Measurements from ENCODE around the gene NFIB.

The NFIB gene

DNA sequence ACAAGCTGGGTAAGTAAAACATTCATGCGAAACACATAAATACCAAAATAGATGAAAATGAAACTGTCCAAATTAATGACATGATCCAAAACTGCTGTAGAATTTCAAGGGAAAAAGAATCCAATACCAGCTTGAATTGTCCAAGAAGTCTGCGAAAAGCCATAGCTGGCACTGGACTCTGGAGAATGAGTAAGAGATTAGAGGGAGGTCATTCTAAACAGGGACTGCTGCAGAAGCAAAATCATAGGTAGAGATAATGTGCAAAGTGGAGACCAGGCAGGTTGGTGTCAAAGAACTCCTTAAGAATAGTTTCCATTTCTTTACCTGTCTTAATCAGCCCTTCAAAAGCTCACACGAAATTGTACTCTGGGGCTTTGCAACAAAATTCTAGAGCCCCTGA, 162.5 kb downstream of the NFIB start:
- DNase-seq (ENCODE audit: low read depth): no peak

DNA sequence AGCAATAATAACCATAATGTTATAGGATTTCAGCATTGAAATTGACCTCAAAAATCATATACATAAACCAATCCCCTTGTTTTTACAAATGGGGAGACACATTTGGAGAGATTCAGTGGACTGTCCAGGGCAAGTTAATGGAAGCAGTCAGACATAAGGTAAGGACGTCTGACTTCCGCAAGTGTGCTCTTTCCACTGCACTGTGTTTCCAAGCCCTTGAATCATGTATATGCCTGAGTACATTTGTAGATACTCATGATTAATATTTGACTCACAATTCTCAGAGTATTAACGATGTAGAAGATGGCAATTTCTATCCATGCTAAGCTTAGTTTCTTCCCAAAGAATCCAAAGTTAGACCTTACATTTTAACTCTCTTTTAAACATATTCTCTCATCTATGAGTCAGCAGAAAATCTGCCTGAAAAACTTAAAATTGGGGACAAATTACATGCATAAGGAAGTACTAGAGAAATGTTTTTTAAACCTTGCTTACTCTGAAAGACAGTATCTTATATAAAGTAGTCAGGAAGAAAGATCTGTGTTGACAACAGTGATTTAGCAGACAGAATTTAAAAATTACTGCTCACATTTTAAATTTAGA, 165.3 kb downstream of the NFIB start:
- DNase-seq (ENCODE audit: low read depth): no peak

DNA sequence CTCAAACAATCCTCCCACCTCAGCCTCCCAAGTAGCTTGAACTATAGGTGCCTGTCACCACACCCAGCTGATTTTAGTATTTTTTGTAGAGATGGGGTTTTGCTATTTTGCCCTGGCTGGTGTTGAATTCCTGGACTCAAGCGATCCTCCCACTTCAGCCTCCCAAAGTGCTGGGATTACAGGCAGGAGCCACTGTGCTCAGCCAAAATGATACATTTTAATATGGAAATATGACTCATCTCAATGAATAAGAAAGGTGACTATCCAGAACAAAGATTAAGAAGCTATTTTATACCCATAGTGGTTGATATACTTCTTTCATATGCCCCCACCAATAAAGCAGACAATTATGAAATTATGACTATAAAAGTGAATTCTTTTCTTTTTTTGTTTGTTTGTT, 166.2 kb downstream of the NFIB start:
- no peak for DNase-seq (ENCODE audit: low read depth)

DNA sequence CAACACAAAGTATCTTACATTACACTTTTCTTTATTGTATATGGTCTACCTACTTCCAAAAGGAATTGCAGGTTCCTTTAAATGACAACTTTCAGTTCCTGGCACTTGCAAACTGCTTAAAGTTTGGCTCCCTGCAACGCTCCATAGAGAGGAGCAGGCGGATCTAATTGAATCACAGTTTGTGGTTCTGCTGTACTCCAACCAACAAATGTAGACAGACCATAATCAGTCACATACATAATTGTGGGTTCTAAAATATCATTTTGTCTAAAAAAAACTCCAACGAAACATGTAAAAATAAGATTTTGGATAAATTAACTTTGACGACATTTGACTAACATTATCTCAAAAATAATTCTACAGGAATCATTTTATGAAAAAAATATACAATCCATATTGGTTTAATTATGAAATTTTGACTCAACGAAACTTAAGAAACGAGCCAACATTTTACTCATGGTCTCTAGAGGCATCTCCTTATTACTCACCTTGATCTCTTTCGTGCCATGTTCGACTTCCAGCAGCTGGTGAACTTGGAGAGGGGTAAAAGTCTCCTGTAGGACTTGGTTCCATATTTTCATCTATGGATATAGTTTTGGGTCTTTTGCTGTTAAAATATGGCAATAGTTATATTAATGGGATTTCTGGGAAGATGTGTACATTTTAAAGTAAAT, 167.6 kb downstream of the NFIB start:
- no peak for DNase-seq (ENCODE audit: low read depth)

DNA sequence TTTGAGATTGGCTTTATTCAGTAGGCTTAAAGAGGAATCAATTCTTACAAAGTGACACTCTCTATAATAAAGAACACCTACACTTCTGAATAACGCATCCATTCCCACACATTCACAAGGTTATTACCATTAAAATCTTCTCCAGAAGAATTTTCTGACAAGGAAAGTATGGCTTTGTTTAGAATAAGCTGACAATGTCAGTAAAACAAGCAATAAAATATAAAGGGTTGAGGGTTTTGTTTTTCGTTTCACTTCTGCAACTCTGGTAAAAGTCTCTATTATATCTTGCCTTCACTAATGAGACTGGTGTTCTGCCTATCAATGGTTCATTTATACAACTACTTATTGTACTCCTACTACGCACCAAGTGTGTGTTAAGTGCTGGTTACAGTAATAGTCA, 169.7 kb downstream of the NFIB start:
- no peak for DNase-seq (ENCODE audit: low read depth)

DNA sequence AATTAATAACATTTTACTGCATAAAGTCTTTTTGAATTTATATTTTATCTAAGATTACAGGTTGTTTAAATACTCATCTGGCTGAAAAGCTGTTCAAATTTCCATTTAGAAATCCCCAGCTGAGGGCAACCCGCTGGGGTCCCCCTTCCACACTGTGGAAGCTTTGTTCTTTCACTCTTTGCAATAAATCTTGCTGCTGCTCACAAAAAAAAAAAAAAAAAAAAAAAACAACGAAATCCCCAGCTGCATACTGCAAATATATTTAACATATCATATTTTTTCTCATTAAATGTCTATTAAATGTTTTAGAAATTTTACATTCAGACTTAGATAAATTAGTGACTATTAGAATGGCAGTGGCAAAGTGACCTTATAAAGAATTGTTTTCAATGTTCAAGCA, 172.2 kb downstream of the NFIB start:
- no peak for DNase-seq (ENCODE audit: low read depth)

DNA sequence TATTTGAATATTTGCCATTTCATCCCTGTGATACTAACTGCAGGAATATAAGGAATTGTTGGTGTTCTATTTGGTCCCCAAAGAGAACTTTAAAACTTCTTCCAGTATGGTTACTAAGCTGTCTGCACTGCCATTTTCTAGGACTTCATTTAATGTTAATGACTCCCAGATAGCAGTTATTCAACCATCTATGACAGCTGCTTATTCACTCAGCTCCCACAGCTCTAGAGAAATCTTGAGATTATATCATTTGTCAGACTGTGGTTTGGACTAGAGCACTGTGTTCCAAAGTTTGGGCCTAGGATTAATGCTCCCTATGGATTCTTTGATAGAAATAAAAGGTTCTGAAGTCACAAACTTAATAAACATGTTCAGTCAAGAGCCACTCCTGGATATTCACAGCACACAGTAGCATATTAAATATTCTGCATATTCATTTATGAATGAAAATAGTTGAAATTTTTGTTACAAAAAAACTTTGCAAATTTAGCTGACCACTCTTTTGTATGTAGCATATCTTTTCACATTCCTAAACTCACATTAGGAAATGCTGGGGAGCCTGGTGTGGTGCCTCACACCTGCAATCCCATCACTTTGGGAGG, 173.7 kb downstream of the NFIB start:
- no peak for DNase-seq (ENCODE audit: low read depth)

DNA sequence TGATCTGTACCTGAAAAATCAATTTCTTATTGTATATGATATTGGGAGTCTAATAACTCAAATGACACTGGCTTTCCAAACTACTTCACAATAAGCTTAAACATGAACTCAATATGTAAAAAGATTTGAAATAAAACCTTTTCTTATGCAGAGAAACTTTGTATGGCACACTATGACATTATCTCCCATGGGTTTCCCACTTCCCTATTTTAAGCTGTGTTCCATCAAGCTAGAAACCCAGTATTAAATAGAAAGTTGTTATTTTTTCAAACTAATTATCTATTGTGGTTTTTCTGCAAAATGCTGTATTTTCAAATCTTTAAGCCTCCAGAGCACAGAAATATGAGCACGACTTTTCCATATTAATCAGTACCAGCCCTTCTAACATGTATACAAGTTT, 174.7 kb downstream of the NFIB start:
- no peak for DNase-seq (ENCODE audit: low read depth)

DNA sequence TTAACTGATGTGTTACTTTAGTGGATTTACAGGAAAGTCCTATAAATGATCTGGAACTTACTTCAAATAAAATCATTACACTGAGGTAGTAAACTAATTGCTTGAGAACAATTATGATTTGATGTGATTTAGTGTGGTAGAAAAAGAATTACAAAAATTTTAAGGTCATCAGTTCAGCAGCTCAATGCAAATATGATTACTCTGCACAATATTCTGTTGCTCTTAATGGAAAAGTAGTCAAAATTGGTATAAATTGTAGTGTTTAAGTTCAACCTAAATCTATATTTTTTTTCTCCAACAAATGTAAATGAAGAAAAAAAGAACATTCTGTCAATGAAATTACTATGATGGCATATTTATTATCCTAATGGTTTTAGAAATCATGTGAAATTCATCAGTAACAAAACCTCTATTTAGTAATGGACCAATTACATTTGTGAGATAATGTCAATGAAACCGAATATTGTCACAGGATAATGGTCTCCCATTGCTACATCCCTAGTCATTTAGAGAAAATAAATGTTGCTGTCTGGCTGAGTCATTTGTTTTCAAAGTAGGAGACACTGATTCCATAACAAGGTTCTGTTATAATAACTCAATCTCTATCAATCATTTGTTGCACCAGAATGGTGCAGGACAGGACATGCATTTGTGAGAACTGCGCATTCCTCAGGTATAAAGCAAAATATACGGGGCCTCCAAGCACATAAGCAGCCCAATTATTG, 177.1 kb downstream of the NFIB start:
- DNase-seq (ENCODE audit: low read depth): no peak

DNA sequence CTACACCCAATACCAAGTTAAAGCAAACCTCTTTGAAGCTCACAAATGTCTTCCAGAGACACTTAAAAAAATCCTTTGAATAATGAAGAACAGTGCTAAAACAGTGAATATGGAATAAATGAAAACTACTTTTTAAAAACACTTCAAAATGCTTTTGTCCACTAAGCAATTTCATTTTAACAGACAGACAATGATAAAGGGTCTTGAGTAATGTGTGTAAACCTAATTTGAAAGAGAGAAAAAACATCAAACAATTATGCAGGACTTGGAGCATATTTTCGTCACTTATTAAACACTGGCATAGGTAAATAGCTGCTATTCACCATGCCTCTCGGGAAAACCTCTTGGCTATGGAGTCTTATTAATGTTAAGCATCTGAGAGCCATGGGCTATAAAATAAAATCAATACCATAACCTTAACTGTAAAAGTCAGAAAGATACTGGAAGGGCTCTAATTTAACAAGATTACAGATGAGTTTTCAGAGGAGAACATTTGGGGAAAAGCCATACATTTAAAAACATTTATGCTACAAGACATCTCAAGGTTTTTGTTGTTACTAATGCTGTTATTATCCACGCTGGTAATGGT, 177.8 kb downstream of the NFIB start:
- no peak for DNase-seq (ENCODE audit: low read depth)

DNA sequence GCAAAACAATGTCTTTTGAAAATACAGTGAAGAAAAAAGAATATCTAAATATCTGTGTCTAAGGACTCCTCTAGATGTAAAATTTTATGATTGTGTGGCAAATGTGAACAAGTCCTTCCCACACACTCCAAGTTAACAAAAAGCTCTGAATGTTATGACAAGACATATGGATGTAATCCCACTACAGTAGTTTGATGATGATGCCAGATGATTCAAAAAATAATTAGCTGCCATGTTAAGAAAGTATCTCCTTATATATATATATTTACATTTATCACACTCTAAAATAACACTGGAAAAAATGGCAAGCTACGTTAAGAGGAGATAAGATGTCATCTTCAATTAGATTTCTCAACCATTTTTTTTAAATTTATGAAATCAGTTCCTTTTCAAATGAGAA, 178.5 kb downstream of the NFIB start:
- no peak for DNase-seq (ENCODE audit: low read depth)

DNA sequence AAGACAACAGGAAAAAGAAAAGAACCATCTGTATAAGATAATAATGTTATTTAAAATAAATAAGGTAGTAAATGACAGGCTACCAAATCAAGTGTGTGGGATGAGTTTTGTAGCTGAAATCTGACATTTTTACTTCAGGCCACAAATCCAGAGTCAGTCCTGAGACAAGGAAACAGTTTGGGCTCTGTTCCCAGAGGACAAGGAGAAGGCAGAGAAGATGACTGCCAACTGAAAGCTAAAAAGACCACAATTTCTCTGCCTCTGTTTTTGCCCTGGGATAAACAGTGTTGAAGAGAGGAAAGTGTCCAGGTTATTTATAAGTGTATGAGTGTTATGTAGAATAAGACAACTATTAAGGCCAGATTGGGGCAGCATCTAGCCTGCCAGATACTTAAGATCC, 180.5 kb downstream of the NFIB start:
- no peak for DNase-seq (ENCODE audit: low read depth)

DNA sequence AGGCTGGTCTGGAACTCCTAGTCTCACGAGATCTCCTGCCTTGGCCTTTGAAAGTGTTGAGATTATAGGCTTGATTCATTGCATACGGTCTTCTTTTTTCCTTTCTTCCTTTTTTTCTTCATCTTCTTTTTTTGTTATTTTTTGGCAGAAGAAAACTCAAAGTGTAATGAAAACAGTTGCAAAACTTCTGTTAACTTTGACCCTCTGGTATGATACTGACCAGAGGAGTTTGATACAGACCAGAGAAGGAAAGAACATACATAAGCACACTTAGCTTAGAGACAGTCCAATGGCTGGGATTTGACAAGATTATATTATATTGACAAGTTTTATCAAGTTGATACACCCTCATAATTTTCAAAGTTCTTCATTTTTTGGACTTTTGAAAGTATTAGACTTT, 181.2 kb downstream of the NFIB start:
- DNase-seq (ENCODE audit: low read depth): no peak

DNA sequence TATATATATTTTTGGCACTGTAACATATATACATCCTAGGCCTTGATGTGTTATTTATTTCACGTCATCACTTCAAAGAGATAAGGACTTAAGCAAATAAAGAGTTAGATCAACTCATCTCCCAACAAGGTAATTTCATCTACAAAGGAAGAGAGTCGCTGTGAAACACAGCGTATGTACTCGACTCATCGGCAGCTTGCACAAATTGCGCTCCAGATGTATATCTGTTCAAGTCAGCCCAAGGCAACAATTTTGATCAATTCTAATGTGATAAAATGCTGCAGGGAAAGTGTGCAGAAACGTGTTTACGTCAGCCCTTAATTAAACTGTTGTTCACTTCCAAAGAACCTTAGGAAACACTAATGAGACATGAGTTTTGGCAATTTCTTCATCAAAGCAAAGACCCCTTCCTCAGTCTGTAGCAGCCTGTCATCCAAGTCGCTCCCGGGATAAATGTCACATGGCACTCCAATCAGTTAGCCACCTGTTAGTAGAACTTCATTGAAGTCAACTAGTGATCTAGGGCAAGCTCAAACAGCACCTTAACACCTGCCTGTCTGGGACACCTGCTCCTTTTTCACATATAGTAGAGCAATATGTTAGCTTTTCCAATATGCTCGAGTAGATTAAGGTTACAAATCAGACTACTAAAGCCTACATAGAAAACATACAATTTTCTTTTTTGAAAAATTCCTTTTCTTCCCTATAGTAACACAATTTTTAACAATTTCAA, 182.4 kb downstream of the NFIB start:
- DNase-seq (ENCODE audit: low read depth): no peak

DNA sequence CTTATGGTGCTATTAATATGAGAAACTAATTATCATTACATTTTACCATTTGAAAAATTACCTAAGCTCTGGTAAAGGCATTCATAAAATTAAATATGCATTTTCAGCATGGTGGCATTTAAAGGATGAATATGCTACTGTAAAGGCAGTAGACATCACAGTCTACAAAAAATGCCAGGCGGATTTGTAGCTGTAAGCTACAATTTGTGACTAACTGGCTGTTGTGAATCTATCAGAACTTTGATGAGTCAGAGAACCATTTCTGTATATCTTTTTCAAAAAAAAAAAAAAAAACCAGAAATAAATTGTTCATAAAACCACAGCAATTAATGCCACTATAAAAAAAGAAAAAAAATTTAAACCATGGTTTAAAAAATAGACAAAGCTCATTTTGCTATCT, 186.3 kb downstream of the NFIB start:
- no peak for DNase-seq (ENCODE audit: low read depth)

DNA sequence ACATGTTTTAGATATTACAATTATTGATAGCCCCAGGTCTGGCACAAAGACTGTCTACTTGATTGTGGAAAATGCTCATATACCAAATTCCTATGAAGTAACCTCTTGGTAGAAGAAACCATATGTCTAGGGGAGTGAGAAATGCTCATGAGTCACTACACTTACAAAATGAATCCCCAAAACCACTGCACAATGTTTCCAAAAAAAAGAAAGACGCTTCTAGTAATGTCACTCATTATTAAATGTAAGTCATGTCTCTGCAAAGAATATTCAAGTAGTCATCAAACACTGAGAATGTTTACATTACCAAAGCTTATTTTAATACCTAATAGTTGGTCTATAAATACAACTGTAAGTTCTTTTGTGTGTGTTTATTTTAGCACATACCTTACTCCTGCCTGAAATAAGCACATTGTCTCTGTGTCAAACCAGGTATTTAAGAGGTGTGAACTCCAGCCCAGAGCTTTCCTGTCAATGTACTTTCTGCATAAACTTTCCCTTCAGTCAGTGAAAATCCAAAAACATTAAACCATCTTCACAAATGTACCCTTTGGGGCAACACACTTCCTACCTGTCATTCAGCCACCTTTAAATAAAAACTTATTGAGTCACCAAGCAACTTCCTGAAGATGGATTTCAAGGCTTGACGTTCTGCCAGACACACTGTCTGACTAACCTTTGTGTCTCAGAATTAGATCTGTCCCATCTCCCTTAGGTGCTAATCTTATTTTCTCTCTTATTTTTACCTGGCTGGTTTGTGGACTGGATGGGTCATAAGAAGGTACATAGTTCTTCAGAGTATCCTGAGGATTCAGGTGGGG, 194.0 kb downstream of the NFIB start:
- DNase-seq (ENCODE audit: low read depth): no peak

DNA sequence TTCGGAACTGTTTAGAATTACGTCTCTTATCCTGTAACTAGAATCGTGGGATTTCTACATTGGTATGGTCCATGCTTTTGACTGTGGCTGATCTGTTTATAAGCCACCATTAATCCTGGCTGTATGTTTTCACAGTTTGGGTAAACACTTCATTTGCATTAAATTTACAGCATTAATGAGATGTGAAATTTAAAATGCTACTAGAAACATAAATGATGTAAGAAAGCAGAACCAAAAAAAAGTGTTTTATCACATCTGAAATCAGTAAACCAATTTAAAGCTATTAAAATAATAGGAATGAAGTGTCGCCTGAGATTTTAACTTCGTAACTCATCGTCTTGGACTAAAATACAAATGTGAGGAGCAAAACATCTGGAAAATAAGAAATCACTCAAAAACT, 201.7 kb downstream of the NFIB start:
- DNase-seq (ENCODE audit: low read depth): no peak

DNA sequence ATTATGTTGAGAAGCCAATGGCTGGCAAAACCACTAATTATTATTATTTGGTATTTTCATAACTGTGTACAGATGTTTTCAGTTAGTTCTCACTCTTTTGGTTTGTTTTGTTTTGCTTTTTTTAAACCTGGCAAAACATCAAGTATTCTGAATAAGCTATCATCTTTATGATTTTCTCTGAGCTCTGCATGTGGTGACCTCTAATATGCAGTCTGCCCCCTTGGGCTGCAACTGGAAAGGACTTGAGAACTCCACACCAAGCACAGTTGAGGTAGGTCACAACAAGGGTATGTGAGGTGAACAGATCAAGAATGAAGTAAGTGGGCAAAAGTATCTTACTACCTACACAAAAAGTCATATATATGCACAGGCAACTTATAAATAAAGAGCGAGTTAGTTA, 202.2 kb downstream of the NFIB start:
- no peak for DNase-seq (ENCODE audit: low read depth)

DNA sequence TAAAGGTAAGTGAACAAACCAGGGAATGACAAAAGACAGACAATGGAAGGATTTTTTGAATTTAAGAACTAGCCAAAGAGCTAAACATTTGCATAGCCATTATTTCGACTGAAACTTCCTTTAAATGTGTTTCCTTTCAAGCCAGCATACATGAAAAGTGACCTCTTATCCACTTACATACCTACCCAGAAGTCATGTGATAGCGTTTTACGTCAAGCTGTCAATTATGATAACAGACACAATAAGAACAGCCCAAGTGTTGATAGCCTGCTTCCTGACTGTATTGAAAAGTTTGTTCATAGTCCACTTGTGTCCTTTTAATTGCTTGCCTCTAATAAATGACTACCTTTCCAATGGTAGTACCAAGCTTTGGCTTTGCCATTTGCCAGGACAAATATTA, 206.0 kb downstream of the NFIB start:
- no peak for DNase-seq (ENCODE audit: low read depth)

DNA sequence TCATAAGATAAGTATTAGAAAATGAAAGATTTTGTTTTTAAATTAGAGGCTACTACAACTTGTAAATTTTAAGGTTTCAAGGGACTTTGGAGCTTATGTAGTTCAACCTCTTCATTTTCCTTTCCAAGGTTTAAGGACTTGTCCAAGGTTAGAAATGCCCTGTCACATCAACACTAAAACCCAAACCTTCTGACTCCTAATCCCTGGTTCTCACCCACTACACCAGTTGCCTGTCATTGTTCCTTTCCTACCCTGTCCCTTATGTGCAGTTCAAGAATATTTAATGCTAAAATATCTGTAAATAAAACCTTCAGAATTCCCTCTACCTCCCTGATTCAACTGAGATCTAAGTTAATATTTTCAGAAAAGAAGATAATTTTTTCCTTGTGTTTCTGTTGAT, 206.4 kb downstream of the NFIB start:
- no peak for DNase-seq (ENCODE audit: low read depth)

DNA sequence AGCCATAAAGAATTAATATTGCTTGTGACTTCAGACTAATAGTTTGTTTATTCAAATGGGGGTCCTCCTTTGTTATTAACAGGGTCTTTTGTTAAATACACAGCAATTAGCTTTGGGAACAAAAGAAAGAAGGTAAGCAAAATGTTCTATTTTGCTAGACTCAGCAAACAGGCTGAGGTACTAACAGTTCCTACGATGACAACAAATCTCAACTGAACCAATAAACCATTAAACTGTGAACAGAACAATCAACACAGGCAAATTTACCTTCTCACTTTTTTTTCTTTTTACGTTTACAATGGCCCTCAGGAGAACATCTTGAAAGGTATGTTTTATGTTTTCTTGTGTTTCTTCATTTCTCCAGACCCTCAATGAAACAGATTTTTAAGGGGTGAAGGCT, 207.2 kb downstream of the NFIB start:
- no peak for DNase-seq (ENCODE audit: low read depth)

All from stimulated activated CD8-positive, alpha-beta memory T cell treated with anti-CD3 and anti-CD28 coated beads, Interleukin-12 subunit alpha, Interleukin-12 subunit beta, amount 100 ng/mL, for 1 hour (primary cell).